Activated naive CD4-positive, alpha-beta T cell treated with anti-CD3 and anti-CD28 coated beads for 36 hours (primary cell): ENCODE results near the gene RAB3IL1. TPM values are rescaled to one million over a fixed set of nuclear protein-coding genes. Genes with fewer than 3 reads are reported as not detected.

ENCODE experiments used
- CTCF ChIA-PET: fragments of 350-600 bp; sonication (Branson Sonifier 250); formaldehyde crosslinking; loops from one replicate; lab custom pipeline; 2021; ENCODE audit warnings: antibody characterized with exemption; lab: Charles Lee
- DNase-seq: peaks from one replicate; pipeline ENCODE4 v3.0.0-alpha.2; 2020
- H3K27ac Mint-ChIP-seq: one replicate; pipeline ENCODE4 v1.8.0; 2021; ENCODE audit warnings: mild to moderate bottlenecking, mixed read lengths
- H3K27me3 Mint-ChIP-seq: one replicate; pipeline ENCODE4 v1.8.0; 2021; ENCODE audit warnings: low read depth, mixed read lengths
- H3K36me3 Mint-ChIP-seq: one replicate; pipeline ENCODE4 v1.8.0; 2021; ENCODE audit warnings: low read depth, mixed read lengths
- H3K4me1 Mint-ChIP-seq: one replicate; pipeline ENCODE4 v1.8.0; 2021; ENCODE audit warnings: low read depth, mixed read lengths
- H3K4me3 Mint-ChIP-seq: one replicate; pipeline ENCODE4 v1.8.0; 2021; ENCODE audit warnings: mild to moderate bottlenecking, moderate library complexity, mixed read lengths
- H3K9me3 Mint-ChIP-seq: one replicate; pipeline ENCODE4 v1.8.0; 2021; ENCODE audit warnings: mixed read lengths
- intact Hi-C: fragments of 100-400 bp; cut with micrococcal nuclease; formaldehyde crosslinking; loops from one replicate; pipeline ENCODE4 v1.15.1; 2023
- total RNA-seq, 2 experiments: library from RNA; stranded (reverse); gene quantifications; one replicate each; pipeline ENCODE4 v1.2.3, GENCODE V29; 2021

The RAB3IL1 gene
- total RNA-seq, 2 experiments from 2014 or later = 0.52 to 0.74 TPM

- H3K4me1 Mint-ChIP-seq = peaks cover 9% of the 10 kb centered on the region
- no peak within 1 kb of the TSS for H3K27ac Mint-ChIP-seq
- CTCF ChIA-PET = interaction anchor here (0.6 to 9.5 kb wide), 7 partner anchors 11 to 1080 kb away, joined by 3 to 105 read pairs (median 5); no protein-coding TSS in a partner anchor
- no peaks in the 10 kb centered on the region for H3K9me3 Mint-ChIP-seq
- H3K27me3 Mint-ChIP-seq = peaks cover 7% of the 10 kb centered on the region
- H3K4me3 Mint-ChIP-seq = no peak within 1 kb of the TSS
- intact Hi-C loops = no loop called here
- no peaks in the 10 kb centered on the region for H3K36me3 Mint-ChIP-seq
- DNase-seq = no peak
Measured at GRCh38 chr11:61950035-61950547, 32.7 kb upstream of the RAB3IL1 start, which contains the start of gene BEST1. BEST1 (plus strand) TSS chr11:61950351; CDS start chr11:61951807, 1,456 bp downstream.

GRCh38 chr11:61949169-61950034 is 32.0 kb upstream of the RAB3IL1 start:
- Mint-ChIP-seq H3K9me3 (no peaks in the 10 kb centered on the region), H3K4me1 (peaks cover 7% of the 10 kb centered on the region), H3K4me3 (no peak overlapping the region), H3K36me3 (no peaks in the 10 kb centered on the region), H3K27ac (no peak overlapping the region), H3K27me3 (peaks cover 2% of the 10 kb centered on the region)
- CTCF ChIA-PET = interaction anchor here (0.6 to 9.5 kb wide), 11 partner anchors 12 to 1079 kb away, joined by 3 to 105 read pairs (median 7); partner anchors contain the start of gene RAB3IL1
- intact Hi-C loops = loop anchor here (5.0 kb wide), 1 partner anchor 202 kb away; no protein-coding TSS in a partner anchor
- DNase-seq = peak; percentile 60

GRCh38 chr11:61948505-61948904 is 31.1 kb upstream of the RAB3IL1 start:
- Mint-ChIP-seq H3K9me3 (no peaks in the 10 kb centered on the region), H3K27ac (no peak overlapping the region), H3K4me3 (no peak overlapping the region), H3K27me3 (no peaks in the 10 kb centered on the region), H3K4me1 (peaks cover 7% of the 10 kb centered on the region), H3K36me3 (no peaks in the 10 kb centered on the region)
- intact Hi-C loops = loop anchor here (5.0 kb wide), 1 partner anchor 201 kb away; no protein-coding TSS in a partner anchor
- no peak for DNase-seq
- CTCF ChIA-PET = interaction anchor here (0.6 to 9.5 kb wide), 21 partner anchors 9 to 616 kb away, joined by 3 to 132 read pairs (median 5); partner anchors contain the start of gene RAB3IL1

GRCh38 chr11:61947486-61948210 is 30.3 kb upstream of the RAB3IL1 start:
- H3K4me1 Mint-ChIP-seq = peaks cover 7% of the 10 kb centered on the region
- H3K9me3 Mint-ChIP-seq = no peaks in the 10 kb centered on the region
- no peak overlapping the region for H3K27ac Mint-ChIP-seq
- no peaks in the 10 kb centered on the region for H3K36me3 Mint-ChIP-seq
- CTCF ChIA-PET = interaction anchor here (0.5 to 9.5 kb wide), 34 partner anchors 9 to 273 kb away, joined by 3 to 132 read pairs (median 4); partner anchors contain the start of genes FTH1 and RAB3IL1
- no peak overlapping the region for H3K4me3 Mint-ChIP-seq
- intact Hi-C loops = loop anchor here (1.0 to 5.0 kb wide), 6 partner anchors 48 to 200 kb away; no protein-coding TSS in a partner anchor
- no peaks in the 10 kb centered on the region for H3K27me3 Mint-ChIP-seq
- peak; percentile 86 for DNase-seq

GRCh38 chr11:61946894-61947293 is 29.5 kb upstream of the RAB3IL1 start:
- CTCF ChIA-PET = interaction anchor here (0.8 to 9.5 kb wide), 27 partner anchors 9 to 187 kb away, joined by 3 to 132 read pairs (median 4); partner anchors contain the start of genes FTH1 and RAB3IL1

GRCh38 chr11:61945191-61945590 is 27.8 kb upstream of the RAB3IL1 start:
- intact Hi-C loops = loop anchor here (5.0 kb wide), 1 partner anchor 198 kb away; no protein-coding TSS in a partner anchor
- peaks cover 7% of the 10 kb centered on the region for H3K4me1 Mint-ChIP-seq
- H3K27ac Mint-ChIP-seq = no peak overlapping the region
- no peak for DNase-seq
- no peaks in the 10 kb centered on the region for H3K27me3 Mint-ChIP-seq
- H3K4me3 Mint-ChIP-seq = no peak overlapping the region
- no peaks in the 10 kb centered on the region for H3K9me3 Mint-ChIP-seq
- H3K36me3 Mint-ChIP-seq = no peaks in the 10 kb centered on the region
- CTCF ChIA-PET = interaction anchor here (3.5 to 9.5 kb wide), 4 partner anchors 16 to 164 kb away, joined by 21 to 132 read pairs (median 76); no protein-coding TSS in a partner anchor

More at GRCh38 chr11:61946894-61947293, 29.5 kb upstream of the RAB3IL1 start:
- intact Hi-C loops = loop anchor here (1.0 to 5.0 kb wide), 6 partner anchors 48 to 200 kb away; no protein-coding TSS in a partner anchor
- Mint-ChIP-seq H3K27ac (no peak overlapping the region), H3K4me1 (peaks cover 7% of the 10 kb centered on the region), H3K9me3 (no peaks in the 10 kb centered on the region), H3K36me3 (no peaks in the 10 kb centered on the region), H3K4me3 (no peak overlapping the region), H3K27me3 (no peaks in the 10 kb centered on the region)
- no peak for DNase-seq

GRCh38 chr11:61940466-61940865 is 23.1 kb upstream of the RAB3IL1 start:
- CTCF ChIA-PET = interaction anchor here (1.0 to 1.2 kb wide), 2 partner anchors 142 to 167 kb away, joined by 4 read pairs; no protein-coding TSS in a partner anchor
- no peak for DNase-seq
- intact Hi-C loops = no loop called here
- Mint-ChIP-seq H3K4me1 (no peaks in the 10 kb centered on the region), H3K27ac (no peak overlapping the region), H3K9me3 (peaks cover 9% of the 10 kb centered on the region), H3K27me3 (peaks cover 3% of the 10 kb centered on the region), H3K36me3 (no peaks in the 10 kb centered on the region), H3K4me3 (no peak overlapping the region)

- Mint-ChIP-seq H3K4me1 (no peaks in the 10 kb centered on the region), H3K9me3 (peaks cover 13% of the 10 kb centered on the region), H3K27ac (no peak overlapping the region), H3K27me3 (peaks cover 13% of the 10 kb centered on the region), H3K36me3 (no peaks in the 10 kb centered on the region), H3K4me3 (no peak overlapping the region)
- intact Hi-C loops = no loop called here
- no peak for DNase-seq
- CTCF ChIA-PET = interaction anchor here (1.3 kb wide), 1 partner anchor 12 kb away, joined by 4 read pairs; no protein-coding TSS in a partner anchor
Measured at GRCh38 chr11:61935861-61936260, 18.5 kb upstream of the RAB3IL1 start.

GRCh38 chr11:61930933-61931332 is 13.6 kb upstream of the RAB3IL1 start:
- no peak overlapping the region for H3K27ac Mint-ChIP-seq
- no peaks in the 10 kb centered on the region for H3K36me3 Mint-ChIP-seq
- CTCF ChIA-PET = interaction anchor here (1.4 to 3.5 kb wide), 3 partner anchors 16 to 151 kb away, joined by 3 to 21 read pairs (median 21); no protein-coding TSS in a partner anchor
- peaks cover 4% of the 10 kb centered on the region for H3K9me3 Mint-ChIP-seq
- no peaks in the 10 kb centered on the region for H3K4me1 Mint-ChIP-seq
- peaks cover 10% of the 10 kb centered on the region for H3K27me3 Mint-ChIP-seq
- intact Hi-C loops = no loop called here
- DNase-seq = no peak
- no peak overlapping the region for H3K4me3 Mint-ChIP-seq

GRCh38 chr11:61928606-61929005 is 11.2 kb upstream of the RAB3IL1 start:
- no peak for DNase-seq
- CTCF ChIA-PET = interaction anchor here (0.6 to 3.5 kb wide), 6 partner anchors 18 to 231 kb away, joined by 3 to 21 read pairs (median 7); no protein-coding TSS in a partner anchor
- peaks cover 2% of the 10 kb centered on the region for H3K9me3 Mint-ChIP-seq
- no peak overlapping the region for H3K27ac Mint-ChIP-seq
- H3K4me1 Mint-ChIP-seq = no peaks in the 10 kb centered on the region
- intact Hi-C loops = no loop called here
- no peaks in the 10 kb centered on the region for H3K36me3 Mint-ChIP-seq
- H3K4me3 Mint-ChIP-seq = no peak overlapping the region
- H3K27me3 Mint-ChIP-seq = peaks cover 10% of the 10 kb centered on the region

- Mint-ChIP-seq H3K27ac (no peak overlapping the region), H3K9me3 (no peaks in the 10 kb centered on the region), H3K4me1 (no peaks in the 10 kb centered on the region), H3K4me3 (no peak overlapping the region), H3K36me3 (no peaks in the 10 kb centered on the region), H3K27me3 (peaks cover 5% of the 10 kb centered on the region)
- intact Hi-C loops = no loop called here
- DNase-seq = no peak
- CTCF ChIA-PET = no interaction called here
Measured at GRCh38 chr11:61927501-61927900, 10.1 kb upstream of the RAB3IL1 start.
